Coronary artery (tissue), 2 donors: ENCODE data around the gene STAG1.
"Not testable (repeated sequence)": the region's sequence is repeated elsewhere in the genome, so short reads cannot be mapped to it uniquely, and the experiment has no call there.

ENCODE experiments used
- DNase-seq: peaks from one replicate; pipeline ENCODE4 v3.0.0-alpha.2; 2017; ENCODE audit warnings: low spot score
- H3K27ac ChIP-seq, 2 donors: fragments of 200-600 bp; sonication (generic); one replicate each; pipeline ENCODE4 v1.5.1; 2016 to 2019
- H3K4me3 ChIP-seq: fragments of 200-600 bp; sonication (generic); 2 replicates; pipeline ENCODE4 v1.5.1; 2016; ENCODE audit warnings: mild to moderate bottlenecking, moderate library complexity
- TF ChIP-seq, protein P1 (sequence below): fragments of 200-600 bp; sonication (generic); IDR thresholded peaks from one replicate; pipeline ENCODE4 v1.5.1; 2019; ENCODE audit warnings: antibody characterized with exemption

Gene STAG1

DNA sequence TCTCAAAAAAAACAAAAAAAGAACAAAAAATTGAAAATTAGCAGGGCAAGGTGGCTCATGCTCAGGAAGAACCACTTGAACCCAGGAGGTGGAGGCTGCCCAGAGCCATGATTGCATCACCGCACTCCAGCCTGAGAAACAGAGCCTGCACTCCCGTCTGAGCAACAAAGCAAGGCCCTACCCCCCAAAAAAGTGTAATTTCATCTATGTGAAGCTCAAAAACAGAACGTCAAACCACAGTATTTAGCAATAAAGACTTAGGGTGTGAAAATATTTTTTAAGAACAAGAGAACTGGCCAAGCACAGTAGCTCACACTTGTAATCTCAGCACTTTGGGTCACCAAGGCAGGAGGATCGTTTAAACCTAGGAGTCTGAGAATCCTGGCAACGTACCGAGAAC, 38.2 kb downstream of the STAG1 start:
- TF ChIP-seq, protein P1, sequence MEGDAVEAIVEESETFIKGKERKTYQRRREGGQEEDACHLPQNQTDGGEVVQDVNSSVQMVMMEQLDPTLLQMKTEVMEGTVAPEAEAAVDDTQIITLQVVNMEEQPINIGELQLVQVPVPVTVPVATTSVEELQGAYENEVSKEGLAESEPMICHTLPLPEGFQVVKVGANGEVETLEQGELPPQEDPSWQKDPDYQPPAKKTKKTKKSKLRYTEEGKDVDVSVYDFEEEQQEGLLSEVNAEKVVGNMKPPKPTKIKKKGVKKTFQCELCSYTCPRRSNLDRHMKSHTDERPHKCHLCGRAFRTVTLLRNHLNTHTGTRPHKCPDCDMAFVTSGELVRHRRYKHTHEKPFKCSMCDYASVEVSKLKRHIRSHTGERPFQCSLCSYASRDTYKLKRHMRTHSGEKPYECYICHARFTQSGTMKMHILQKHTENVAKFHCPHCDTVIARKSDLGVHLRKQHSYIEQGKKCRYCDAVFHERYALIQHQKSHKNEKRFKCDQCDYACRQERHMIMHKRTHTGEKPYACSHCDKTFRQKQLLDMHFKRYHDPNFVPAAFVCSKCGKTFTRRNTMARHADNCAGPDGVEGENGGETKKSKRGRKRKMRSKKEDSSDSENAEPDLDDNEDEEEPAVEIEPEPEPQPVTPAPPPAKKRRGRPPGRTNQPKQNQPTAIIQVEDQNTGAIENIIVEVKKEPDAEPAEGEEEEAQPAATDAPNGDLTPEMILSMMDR: no peak
- H3K4me3 ChIP-seq: no peak overlapping the region
- no peak for DNase-seq
- no peak overlapping the region for H3K27ac ChIP-seq

DNA sequence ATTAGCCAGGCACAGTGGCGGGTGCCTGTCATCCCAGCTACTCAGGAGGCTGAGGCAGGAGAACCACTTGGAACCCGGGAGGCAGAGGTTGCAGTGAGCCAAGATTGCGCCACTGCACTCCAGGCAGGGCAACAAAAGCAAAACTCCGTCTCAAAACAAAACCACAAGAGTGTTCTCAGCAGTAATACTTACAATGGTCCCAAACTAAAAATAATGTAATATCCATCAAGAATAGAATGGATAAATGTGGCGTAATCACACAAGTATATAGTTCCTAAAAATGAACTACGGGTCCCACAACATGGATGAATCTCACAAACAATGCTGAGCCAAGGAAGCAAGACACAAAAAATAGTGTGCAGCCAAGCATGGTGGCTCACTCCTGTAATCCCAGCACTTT, 39.2 kb downstream of the STAG1 start:
- Histone ChIP-seq H3K4me3 (no peak overlapping the region), H3K27ac (no peak overlapping the region)
- DNase-seq: no peak
- TF ChIP-seq, protein P1: no peak

DNA sequence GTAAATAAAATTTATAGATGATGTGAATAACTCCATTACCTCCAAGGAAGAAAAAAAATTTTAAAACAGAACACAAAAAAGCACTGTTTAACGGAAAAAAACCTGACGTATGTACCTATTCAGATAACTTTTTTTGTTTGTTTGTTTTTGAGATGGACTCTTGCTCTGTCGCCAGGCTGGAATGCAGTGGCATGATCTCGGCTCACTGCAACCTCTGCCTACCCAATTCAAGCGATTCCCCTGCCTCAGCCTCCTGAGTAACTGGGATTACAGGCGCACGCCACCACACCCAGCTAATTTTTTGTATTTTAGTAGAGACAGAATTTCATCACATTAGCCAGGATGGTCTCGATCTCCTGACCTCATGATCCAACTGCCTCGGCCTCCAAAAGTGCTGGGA, 40.3 kb downstream of the STAG1 start:
- not testable (repeated sequence) for H3K4me3 ChIP-seq, DNase-seq, H3K27ac ChIP-seq

DNA sequence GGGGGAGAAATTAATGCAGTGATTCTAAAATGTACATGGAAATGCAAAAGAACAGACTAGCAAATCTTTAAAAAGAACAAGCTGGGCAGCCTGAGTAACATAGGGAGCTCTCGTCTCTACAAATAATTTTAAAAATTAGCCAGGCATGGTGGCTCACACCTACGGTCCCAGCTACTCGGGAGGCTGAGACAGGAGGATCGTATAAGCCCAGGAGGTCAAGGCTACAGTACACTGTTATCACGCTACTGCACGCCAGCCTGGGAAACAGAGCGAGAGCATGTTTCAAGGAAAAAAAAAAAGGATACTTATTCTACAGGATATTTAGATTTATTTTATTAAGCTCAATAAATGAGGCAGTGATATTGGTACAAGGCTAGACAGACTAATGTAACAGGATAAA, 40.9 kb downstream of the STAG1 start:
- H3K27ac ChIP-seq: no peak overlapping the region
- DNase-seq: no peak
- TF ChIP-seq, protein P1: no peak
- no peak overlapping the region for H3K4me3 ChIP-seq

DNA sequence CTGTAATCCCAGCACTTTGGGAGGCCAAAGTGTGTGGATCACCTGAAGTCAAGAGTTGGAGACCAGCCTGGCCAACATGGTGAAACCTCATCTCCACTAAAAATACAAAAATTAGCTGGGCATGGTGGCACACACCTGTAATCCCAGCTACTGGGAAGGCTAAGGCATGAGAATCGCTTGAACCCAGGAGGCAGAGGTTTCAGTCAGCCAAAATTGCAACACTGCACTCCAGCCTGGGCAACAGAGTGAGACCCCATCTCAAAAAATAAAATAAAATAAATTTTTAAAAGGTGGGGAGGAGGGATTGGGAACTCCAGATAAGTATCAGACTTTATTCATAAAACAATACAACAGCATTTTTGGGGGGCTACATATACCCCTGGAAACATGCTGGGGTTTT, 42.4 kb downstream of the STAG1 start:
- not testable (repeated sequence) for DNase-seq, H3K4me3 ChIP-seq, H3K27ac ChIP-seq

DNA sequence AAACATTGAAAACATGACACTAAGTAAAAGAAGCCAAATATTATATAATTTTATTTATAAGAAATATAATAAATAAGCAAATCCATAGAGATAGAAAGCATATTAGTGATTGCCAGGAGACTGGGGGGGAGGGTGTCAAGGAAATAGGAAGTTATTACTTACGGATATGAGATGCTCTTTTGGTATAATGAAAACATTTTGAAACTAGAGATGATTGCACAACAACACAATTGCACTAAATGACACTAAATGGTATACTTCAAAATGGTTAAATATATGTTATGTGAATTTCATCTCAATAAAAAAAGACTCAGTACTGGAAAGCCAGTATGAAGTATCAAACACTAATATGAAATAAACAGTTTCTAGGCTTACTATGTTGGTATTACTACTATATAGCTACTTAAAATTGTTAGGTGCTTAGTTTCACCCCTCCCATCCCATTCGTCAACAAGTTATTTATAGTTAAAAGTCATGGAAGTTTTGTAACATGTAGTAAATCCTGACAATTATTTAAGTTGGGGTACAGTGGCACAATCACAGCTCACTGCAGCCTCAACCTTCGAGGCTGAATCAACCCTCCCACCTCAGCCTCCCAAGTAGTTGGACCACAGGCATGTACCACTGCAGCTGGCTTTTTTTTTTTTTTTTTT, 43.7 kb downstream of the STAG1 start:
- Histone ChIP-seq H3K27ac (no peak overlapping the region), H3K4me3 (no peak overlapping the region)
- TF ChIP-seq, protein P1: no peak
- DNase-seq: no peak

DNA sequence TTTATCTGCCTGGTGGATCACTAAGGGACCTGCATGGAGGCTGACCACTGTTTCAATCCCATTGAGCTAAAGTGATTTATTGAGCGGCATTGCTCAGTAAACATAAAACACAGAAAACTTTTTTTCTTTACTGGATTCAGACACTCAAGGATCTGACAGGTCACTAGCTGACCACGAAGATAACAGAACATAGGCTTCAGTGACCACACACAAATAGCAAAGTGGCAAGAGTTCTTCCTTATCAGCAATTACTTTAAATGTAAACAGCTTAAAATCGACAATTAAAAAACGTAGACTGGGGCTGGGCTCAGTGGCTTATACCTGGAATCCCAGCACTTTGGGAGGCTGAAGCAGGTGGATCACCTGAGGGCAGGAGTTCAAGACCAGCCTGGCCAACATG, 48.7 kb downstream of the STAG1 start:
- TF ChIP-seq, protein P1: no peak
- Histone ChIP-seq H3K4me3 (no peak overlapping the region), H3K27ac (no peak overlapping the region)
- no peak for DNase-seq

DNA sequence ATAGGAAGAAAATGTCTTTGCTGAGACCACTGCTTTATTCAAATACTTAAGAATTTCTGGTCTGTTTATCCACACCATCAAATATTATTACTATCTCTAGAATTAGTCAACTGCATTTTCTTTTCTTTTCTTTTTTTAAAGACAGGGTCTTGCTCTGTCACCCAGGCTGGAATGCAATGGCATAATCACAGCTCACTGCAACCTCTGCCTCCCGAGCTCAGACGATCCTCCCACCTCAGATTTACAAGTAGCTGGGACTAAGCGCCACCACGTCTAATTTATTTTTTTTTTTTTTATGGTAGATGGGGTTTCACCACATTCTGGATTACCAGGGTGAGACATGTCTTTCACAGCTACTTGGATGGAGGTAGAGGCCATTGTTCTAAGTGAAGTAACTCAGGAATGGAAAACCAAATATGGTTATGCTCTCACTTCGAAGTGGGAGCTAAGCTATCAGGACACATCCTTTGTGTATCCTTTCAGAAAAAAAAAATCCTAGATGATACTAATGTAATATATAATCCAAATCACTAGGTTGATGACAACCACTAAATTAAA, 52.8 kb downstream of the STAG1 start:
- TF ChIP-seq, protein P1: no peak
- no peak overlapping the region for H3K27ac ChIP-seq
- H3K4me3 ChIP-seq: no peak overlapping the region
- no peak for DNase-seq
